Measurements from ENCODE around the gene MYL5. TPM values are rescaled to one million over a fixed set of nuclear protein-coding genes. Genes with fewer than 3 reads are reported as not detected.
"Not testable (repeated sequence)": the region's sequence is repeated elsewhere in the genome, so short reads cannot be mapped to it uniquely, and the experiment has no call there.

Gene MYL5
- total RNA-seq, 2 experiments from 2014 or later: 14.7 to 17.8 TPM

DNA sequence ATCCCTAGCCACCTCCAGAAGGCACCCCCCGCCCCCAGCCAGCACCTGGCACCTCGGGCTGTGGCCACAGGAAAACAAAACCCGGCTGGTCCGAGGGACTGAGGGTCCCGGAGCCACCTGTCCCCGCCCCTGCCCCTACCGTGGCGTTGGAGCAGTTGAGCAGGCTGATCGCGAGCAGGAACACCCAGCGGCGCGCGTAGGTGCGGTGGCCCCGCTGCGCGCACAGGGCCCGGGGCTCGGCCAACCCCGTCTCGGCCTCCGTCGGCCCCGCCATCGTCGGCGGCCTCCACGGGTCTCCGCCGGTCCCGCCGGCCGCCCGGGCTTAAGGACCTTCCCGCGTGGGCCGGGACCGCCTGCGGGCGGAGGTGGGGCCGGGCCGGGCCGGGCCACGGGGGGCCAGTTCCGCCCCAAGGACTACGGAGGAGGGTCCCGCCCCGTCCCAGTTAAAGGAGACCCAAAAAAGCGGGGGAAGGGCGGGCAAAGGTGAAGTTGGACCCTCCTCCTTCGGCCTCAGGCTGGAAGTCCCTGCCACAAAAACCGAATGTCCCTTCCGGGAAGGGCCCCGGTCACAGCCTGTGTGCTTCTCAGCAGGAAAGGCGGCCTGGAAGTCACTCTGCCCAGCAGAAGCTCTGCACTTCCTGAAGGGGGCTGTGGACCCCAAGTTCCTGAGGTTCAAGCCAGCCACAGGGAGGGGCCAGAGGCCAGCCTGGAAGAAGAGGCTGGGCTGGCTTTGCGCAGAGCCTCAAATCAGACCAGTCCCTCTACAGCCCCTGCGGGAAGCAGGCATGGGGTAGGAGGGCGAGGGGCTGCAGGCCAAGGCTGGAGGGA lies 14.7 kb downstream of the MYL5 start, which contains the start of gene SLC49A3:
SLC49A3 (minus strand) TSS at position 298 of the 828 bp plus-strand sequence; CDS start at position 274, 24 bp downstream.
- Mint-ChIP-seq H3K27ac (no peak within 1 kb of the TSS), H3K9me3 (no peaks in the 10 kb centered on the region), H3K4me1 (ENCODE audit: low read depth) (no peaks in the 10 kb centered on the region), H3K27me3 (peaks cover 12% of the 10 kb centered on the region), H3K36me3 (ENCODE audit: low read depth) (no peaks in the 10 kb centered on the region), H3K4me3 (no peak within 1 kb of the TSS)
- no peak for TF ChIP-seq CTCF (IDR thresholded peaks at IDR 0.05)
- ChIA-PET CTCF (no interaction called here), POLR2A (no interaction called here)
- intact Hi-C loops (cut with micrococcal nuclease): no loop called here
- ATAC-seq: peak; percentile 37
- no peak for DNase-seq

- POLR2A ChIA-PET: no interaction called here
- H3K27ac Mint-ChIP-seq: no peak overlapping the region
- H3K36me3 Mint-ChIP-seq (ENCODE audit: low read depth): no peaks in the 10 kb centered on the region
- DNase-seq (no peak), ATAC-seq (no peak)
- no peak for TF ChIP-seq CTCF (IDR thresholded peaks at IDR 0.05)
- H3K4me3 Mint-ChIP-seq: no peak overlapping the region
- CTCF ChIA-PET: interaction anchor here (0.9 kb wide), 1 partner anchor 41 kb away, joined by 3 read pairs; no protein-coding TSS in a partner anchor
- intact Hi-C loops (cut with micrococcal nuclease): no loop called here
- no peaks in the 10 kb centered on the region for H3K9me3 Mint-ChIP-seq
- peaks cover 12% of the 10 kb centered on the region for H3K27me3 Mint-ChIP-seq
- H3K4me1 Mint-ChIP-seq (ENCODE audit: low read depth): no peaks in the 10 kb centered on the region
Observed at GRCh38 chr4:689723-690122, 15.4 kb downstream of the MYL5 start.

DNA sequence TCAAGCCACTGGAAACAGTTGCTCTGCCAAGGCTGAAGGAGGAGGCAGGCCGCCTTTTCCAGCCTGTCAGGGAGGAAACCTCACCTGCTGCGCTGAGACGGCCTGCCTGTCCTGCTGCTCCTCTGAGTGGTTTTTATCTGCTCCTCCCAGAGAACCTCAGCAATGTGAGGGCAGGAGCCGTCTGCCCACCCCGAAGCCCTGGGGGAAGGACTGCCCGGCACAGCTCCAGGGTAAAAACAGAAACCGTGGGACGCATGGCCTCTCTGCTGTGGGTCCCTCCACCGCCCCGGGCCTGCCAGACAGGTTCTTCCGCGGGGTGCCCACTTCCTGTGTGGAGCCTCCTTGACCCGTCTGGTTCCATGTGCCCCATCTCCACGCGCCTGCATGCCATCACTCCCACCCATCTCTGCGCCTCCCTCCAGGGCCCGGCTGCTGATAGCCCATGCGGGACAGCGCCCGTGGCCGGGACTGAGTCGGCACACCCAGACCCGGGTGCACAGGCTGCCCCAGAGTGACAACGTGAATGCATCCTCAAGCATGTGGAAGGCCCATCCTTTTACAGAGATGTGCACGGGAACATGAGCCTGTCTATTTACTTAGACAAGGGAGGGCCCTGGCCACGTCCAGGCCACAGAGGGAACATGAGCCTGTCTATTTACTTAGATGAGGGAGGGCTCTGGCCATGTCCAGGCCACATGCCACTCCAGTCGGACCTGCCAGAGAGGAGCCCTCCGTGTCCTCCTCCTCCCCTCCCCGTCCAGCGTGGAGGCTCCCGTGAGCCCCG lies 18.6 kb downstream of the MYL5 start:
- ChIA-PET POLR2A (no interaction called here), CTCF (interaction anchor here (0.7 kb wide), 1 partner anchor 63 kb away, joined by 3 read pairs; no protein-coding TSS in a partner anchor)
- Mint-ChIP-seq H3K27me3 (peaks cover 3% of the 10 kb centered on the region), H3K27ac (no peak overlapping the region), H3K9me3 (no peaks in the 10 kb centered on the region), H3K4me1 (ENCODE audit: low read depth) (no peaks in the 10 kb centered on the region), H3K36me3 (ENCODE audit: low read depth) (no peaks in the 10 kb centered on the region), H3K4me3 (no peak overlapping the region)
- no peak for TF ChIP-seq CTCF (IDR thresholded peaks at IDR 0.05)
- ATAC-seq: no peak
- intact Hi-C loops (cut with micrococcal nuclease): no loop called here
- DNase-seq: no peak

DNA sequence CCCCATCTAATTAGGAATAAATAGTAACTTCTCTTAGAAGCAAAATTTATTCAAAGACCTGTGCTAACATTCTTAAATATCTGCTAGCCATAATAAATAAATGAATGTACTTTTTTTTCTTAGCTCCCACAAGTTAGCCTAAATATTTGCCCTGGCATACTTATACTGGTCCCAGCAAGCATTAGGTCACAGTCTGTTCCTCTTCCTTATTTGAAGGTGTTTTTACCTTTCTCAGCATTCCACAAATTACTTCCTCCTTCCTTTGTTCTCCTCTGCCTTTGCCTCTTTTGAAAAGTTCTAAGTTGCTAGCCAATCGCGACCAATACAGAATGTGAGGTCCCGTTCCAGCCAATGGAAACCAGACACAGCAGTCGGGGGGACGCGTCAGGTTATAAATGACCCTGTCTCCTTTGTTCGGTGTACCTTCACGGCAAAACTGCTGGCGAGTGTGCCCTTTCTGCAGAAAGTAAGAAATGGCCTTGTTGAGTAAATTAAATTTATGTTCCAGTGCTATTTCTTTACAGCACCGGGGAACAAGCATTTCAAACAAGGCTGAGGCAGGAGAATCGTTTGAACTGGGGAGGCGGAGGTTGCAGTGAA lies 20.1 kb downstream of the MYL5 start:
- DNase-seq; H3K9me3 Mint-ChIP-seq; H3K4me1 Mint-ChIP-seq (ENCODE audit: low read depth); H3K27me3 Mint-ChIP-seq; H3K36me3 Mint-ChIP-seq (ENCODE audit: low read depth); CTCF ChIA-PET; intact Hi-C loops (cut with micrococcal nuclease); POLR2A ChIA-PET; ATAC-seq; H3K4me3 Mint-ChIP-seq; H3K27ac Mint-ChIP-seq: not testable (repeated sequence)

GRCh38 chr4:699816-700580 lies 25.7 kb downstream of the MYL5 start:
- POLR2A ChIA-PET: no interaction called here
- intact Hi-C loops (cut with micrococcal nuclease): no loop called here
- Mint-ChIP-seq H3K27ac (no peak overlapping the region), H3K9me3 (no peaks in the 10 kb centered on the region), H3K36me3 (ENCODE audit: low read depth) (no peaks in the 10 kb centered on the region), H3K4me3 (no peak overlapping the region), H3K4me1 (ENCODE audit: low read depth) (peaks cover 10% of the 10 kb centered on the region), H3K27me3 (no peaks in the 10 kb centered on the region)
- ATAC-seq (no peak), DNase-seq (no peak)
- CTCF ChIA-PET: interaction anchor here (0.7 to 2.6 kb wide), 2 partner anchors 16 to 97 kb away, joined by 4 to 11 read pairs; no protein-coding TSS in a partner anchor
- TF ChIP-seq CTCF (IDR thresholded peaks at IDR 0.05): no peak

All from activated CD8-positive, alpha-beta T cell treated with anti-CD3 and anti-CD28 coated beads for 36 hours (primary cell).